NCI-H1092 treated with DMSO at 0.1 percent for 48 hours (cell line): ENCODE results near the gene ARHGAP10.
"Not testable (repeated sequence)": the region's sequence is repeated elsewhere in the genome, so short reads cannot be mapped to it uniquely, and the experiment has no call there.

Experiments used
- DNase-seq: peaks from one replicate; lab custom pipeline; 2025; lab: John Stamatoyannopoulos, UW

The ARHGAP10 gene

DNA sequence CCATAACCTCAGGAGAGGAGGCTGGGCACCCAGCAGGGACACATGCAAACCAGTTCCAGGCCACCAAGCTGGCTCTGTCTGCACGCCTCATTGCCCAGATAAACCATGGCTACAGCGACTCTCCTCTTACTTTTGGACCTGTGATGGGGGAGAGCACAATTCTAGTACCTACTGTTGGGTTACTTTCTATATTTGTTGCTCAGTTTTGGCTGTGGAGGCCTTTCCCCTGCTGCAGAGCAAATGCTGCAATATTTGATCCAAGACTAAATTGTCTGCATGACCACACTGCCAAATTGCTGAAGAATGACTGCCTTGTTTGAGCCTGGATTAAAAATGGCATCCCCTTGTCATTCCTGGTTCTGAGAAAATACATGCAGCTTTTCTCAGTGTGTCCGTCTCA is 253.5 kb downstream of the ARHGAP10 start:
- DNase-seq, result no peak

DNA sequence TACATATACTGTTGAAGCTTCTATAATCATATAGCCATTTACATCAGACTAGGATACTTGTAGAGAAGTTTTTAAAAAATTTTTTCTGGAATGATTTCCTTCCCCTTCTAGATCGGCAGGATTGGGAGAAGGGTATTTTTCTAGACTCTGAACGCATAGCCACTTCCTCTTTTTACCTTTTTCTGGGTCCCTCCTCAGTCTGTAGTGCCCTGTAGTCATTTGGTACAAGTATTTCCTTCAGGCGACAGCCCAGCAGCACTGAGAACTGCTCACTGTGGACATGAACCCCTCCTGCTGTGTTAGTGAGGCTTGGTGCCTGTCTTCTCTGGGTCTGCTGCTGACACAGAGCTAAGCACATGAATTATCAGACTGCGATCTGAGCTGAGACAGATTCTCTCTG is 255.4 kb downstream of the ARHGAP10 start:
- no peak for DNase-seq

DNA sequence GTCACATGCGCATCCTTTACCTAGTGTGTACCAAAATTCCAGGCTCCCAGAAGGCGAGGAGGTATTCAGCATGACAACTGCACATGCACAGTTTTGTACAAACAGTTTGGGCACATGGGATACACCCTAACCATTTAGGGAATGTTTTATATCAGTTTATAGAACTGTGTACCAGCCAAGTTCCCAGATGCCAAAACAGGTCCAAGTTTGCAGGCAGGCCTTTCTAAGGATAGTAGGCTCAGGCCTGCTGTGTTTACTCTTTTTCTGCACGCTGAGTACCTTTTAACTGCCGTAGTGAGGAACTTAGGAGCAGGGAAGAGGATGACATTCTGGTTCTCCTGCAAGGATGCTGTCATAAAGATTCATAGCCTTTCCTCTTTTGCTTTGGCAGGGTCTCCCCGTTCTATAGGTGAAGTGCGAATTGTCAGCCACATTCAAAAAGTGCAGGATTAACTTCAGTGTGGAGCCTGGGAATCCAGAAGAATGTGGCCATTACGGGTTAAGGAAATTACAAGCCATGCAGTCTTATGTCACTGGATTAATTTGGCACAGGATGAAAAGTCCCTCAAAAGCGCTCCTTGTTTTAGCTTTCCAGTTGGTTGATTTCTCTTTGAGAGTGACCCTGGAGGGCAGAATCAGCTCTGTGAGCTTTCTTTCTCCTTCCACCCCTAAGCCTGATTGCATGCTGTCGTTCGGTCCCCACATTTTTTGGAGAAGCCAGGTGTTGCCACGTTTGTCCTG is 259.8 kb downstream of the ARHGAP10 start:
- DNase-seq, result no peak

DNA sequence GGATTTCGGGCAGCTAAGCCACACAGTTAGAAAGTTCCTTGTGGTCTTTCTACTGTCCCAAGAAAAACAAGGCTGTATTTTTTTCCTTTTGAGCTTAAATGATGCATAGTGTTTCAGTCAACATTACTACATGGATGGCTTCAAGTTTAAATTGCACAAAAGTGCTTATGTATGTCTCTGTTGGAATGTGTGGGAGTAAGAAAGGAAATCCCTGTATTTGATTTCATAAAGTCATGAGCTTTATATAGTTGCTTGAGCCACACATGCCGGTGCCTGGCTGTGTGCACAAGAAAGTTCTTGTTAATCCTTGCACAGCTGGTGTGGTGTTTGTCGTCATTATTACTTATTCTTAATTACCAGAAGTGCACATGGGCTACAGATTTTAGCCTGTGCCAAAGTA is 262.2 kb downstream of the ARHGAP10 start:
- no peak for DNase-seq

DNA sequence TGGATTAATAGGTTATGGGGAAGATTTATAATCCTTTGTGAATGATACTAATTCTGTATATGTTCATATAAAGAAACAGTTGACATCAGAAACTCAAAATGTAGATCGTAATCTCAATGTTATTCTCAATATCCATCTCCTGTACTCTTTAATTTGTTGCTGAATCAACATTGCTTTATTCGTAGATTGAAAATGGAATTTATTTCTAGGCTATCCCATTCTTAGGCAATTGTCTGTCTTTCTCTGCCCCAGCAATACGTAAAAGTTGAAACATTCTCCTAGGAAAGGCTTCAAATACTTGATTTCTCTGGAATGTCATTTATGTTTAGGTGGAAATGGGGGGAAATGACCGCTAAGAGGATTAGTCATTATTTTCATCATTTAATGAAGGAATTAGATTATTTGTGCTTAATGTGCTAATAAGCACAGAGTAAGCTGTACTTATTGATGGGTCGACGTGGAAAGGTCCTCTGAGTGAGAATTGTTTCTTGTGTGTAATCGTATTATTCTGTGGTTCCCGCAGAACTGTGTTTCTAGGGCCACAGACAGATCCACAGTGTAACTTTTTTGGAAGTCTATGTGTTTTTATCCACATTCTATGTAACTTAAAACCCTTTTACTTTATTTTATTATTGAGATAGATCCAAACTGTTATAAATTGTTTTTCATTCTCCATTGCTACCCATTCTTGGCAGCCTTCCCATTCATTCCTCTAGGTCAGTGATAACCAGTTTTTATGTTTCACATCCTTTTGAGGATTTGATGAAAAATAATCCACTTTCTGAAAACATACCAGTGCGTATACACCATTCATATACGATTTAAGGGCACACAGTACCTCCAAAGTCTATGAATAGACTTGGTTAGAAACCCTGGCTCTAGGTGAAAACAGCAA is 262.9 kb downstream of the ARHGAP10 start:
- no peak for DNase-seq

DNA sequence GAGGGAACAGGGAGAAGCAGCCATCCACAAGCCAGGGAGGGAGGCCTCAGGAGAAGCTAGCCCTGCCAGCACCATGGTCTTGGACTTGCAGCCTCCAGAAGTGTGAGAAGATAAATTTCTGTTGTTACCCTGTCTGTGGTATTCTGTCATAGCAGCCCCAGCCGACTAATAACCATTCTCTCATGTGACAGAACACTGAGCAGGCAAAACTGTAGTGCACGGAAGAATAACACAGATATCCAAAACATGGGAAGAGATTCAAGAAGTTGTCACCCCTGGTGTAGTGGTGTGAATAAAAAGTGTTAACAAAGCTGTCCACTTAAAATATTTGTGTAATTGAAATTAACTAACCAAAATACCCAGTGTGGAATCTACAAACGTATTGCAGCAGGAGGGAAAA is 265.0 kb downstream of the ARHGAP10 start:
- no peak for DNase-seq

DNA sequence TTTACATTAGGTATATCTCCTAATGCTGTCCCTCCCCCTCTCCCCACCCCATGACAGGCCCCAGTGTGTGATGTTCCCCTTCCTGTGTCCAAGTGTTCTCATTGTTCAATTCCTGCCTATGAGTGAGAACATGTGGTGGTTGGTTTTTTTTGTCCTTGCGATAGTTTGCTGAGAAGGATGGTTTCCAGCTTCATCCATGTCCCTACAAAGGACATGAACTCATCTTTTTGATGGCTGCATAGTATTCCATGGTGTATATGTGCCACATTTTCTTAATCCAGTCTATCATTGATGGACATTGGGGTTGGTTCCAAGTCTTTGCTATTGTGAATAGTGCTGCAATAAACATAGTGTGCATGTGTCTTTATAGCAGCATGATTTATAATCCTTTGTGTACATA is 268.1 kb downstream of the ARHGAP10 start:
- not testable (repeated sequence) for DNase-seq

DNA sequence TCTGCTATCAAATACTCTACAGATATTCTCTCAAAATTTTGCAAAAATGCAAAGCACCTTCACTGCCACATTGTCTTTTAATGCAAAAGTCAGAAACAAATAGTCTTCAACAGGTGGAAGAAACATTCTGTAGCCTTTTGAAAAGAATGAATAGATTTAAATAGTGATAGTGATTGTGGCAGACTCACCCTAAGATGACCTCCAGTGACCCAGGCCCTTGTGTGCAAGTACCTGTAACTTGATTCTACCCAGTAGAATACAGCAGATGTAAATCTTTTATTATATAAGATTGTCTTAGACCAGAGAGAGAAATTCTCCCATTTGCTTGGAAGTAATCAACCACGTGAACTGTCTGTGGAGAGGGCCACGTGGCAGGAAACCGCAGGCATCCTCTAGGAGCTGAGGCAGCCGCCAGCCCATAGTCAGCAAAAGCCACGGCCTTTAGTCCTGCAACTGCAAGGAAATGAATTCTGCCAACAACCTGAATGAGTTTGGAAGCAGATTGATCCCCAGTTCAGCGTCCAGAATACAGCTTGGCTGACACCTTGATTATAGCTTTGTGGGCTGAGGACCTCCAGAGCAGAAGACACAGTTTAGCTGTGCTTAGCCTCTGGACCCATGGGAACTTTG is 272.5 kb downstream of the ARHGAP10 start:
- no peak for DNase-seq

DNA sequence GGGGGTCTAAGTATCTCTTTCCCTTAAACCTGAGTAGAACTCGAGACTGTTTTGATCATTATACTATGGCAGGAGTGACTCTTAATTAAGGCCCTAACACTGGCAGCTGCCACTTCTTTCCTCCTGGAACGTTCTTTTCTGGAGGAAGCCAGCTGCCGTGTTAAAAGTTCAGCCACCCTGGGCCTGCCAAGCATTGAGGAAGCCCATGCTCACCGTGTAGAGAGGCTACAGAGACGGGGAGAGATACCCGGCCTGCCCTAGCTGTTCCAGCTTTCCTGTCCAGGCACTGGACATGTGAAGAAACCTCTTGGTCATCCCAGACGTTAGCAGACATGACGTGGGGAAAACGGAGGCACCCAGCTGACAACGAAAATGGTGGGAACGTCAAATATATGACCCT is 274.1 kb downstream of the ARHGAP10 start:
- no peak for DNase-seq

DNA sequence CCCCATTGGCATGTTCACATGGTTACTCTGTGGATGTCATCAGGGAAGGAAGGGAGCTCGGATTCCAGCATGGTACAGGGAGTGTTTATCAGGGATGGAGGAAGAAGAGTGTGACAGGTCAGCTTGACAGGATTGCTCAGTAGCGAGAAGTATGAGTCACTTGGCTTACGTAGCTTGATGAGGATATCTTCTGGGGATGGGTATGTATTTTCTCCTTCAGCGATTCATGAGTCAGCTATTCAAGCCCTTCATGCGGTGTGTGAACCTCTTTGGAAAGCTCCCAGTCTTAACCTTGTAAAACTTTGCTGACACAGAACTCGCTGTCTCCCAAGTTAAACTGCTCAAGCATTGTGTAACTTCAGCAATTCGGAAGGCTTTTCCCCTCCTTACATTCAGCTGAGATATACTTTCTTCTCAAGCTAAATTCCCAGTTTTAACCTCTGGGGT is 275.4 kb downstream of the ARHGAP10 start:
- no peak for DNase-seq

DNA sequence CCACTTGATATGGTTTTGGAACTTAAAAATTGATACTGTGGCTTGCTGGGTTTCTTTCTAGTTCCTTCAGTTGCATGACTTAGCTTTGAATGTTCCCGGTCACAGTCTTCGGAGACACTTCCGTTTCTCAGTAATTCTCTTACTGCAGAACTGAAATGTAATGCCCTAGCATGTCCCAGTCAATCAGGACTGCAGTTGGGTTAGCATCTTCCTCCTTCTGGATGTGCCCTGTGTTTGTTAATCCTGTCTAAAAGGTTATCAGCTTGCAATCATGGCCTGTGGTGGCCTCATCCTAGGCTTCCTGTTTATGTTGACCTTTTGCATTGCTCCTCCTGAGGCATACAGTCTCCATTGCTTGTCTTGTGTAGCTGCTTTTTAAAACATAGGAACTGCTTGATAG is 275.9 kb downstream of the ARHGAP10 start:
- no peak for DNase-seq

DNA sequence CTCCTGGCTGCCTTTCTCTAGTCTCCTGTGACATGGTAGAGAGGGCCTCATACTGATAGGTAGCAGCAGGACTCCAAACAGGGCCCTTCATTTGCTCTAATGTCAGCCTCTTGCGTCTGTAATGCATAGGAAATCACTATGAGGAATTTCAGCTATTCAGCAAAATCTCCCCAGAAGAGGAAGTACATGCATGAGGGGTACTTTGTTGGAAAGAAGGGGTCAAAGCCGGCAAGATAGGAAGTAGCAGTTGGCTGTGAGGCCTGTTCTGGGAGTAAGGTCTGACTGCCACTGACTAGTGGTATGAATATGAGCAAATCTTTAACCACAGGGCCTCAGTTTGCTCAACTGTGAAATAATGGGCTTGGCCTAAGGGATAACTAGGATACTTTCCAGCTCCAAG is 283.2 kb downstream of the ARHGAP10 start:
- no peak for DNase-seq

DNA sequence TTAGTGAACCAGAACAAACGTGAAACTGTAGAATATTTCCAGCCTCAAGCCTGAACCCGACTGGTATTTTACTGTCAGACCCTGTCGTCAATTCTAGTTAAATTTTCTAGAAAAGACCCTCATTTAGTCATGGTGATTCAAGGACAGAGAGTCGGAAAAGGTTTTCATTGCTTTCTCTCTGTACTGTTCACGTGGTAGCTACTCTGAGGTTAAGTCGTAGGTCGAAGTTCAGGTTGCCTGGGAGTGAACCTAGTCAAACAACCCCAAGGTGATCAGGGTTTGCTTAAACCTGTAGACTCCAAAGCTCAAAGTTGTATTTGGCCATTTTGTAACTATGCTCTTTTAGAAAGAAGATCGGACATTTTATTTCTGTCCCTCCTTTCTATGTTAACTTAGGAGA is 283.6 kb downstream of the ARHGAP10 start:
- DNase-seq, result no peak

DNA sequence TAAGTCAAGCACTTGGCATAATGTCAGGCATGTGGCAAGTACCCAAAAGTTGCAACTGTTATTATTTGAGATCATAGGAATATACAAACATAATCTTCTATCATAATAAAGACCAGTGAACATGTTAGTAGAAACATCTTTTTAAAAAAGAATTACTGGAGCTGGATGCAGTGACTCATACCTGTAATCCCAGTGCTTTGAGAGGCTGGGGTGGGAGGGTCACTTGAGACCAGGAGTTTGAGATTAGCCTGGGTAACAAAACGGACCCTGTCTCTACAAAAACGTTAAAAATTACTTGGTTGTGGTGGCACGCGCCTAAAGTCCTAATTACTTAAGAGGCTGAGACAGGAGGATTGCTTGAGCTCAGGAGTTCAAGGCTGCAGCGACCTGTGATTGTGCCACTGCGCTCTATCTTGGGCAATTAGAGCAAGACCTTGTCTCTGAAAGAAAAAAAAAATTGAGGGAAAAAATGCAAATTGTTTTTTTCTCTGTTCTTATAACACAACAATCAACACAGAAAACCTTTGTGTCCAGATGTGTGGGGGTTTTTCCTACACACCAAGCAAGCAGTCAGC is 284.3 kb downstream of the ARHGAP10 start:
- no peak for DNase-seq

DNA sequence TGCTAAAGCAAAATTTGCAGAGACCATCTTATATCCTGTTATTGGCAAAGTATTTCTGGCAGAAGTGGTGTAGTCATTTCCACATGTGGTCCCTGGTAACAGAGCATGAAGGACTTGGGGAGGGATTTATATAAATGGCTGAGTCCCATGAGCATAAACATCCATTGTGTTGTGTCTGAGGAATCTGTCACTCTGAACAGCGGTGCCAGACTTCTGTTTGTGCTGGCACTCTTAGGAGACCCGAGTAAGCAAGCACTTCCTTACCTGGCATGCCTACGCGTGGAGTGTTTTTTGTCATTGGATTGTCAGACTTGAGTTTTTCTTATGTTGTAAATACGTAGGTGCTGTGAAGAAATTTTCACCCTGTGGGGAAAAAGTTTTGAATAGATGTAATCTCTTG is 285.9 kb downstream of the ARHGAP10 start:
- DNase-seq, result no peak

DNA sequence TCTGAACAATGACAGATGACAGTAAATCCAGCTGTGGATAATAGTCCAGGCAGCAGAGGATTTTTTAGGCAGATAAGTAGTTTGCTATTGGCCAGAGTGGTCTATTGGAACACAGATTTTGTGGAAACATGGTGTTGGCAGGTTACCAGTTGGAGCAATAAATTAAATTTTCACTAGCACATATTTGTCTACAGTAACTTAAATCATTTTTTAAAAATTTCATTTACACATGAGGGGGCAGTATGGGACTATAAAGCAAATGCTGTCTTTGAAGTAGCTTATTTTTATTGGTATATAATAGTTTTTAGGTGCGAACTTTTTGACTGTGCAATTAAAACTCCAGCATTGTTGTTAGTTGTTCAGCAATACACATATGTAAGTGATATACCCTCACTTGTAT is 289.8 kb downstream of the ARHGAP10 start:
- DNase-seq, result no peak

DNA sequence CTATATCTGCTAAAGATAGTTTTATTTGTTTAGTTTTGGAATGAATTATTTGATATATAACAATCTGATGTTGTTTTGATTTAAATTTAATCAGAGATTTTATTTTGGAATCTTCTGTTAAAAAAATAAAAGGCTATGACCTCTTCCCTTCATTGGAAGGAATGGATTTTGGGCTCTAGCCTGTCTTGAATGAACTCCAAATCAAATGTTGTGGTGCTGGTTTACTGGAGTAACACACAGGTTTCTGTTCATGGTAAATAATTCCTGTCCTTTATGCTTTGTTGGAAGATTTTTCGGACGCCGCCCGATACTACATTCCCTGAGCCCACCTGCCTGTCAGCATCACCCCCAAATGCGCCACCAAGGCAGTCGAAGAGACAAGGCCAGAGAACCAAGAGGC is 291.1 kb downstream of the ARHGAP10 start:
- DNase-seq, result no peak

DNA sequence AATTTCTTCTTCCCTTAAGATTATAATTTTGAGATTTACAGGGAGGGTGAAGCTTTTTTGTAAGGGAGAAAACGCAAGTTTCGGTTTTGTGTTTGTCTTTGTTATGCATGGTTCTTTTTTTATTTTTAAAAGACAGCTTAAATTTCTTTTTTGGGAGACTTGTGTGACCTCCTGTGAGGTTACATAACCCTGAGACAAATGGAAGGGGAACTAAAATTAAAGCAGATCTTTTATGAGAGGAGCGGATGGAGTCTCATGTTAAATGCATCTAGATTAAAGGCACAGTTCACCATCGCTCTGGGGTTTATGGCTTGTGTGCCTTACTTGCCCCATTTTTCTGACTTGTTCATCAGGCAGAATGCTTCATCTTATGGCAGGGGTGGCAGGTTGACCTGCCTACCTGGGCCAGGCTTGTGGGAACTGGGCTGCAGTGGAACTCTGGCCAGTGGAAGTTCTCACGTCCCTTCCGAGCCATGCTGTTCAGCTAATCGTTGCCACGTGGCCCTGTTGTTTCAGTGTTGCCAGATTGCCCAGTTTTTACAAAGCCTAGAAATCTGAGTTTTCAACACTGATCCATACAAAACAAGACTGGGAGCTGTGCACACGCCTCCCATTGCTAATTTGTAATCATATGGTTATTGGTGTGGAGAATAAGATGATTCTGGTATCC is 291.8 kb downstream of the ARHGAP10 start:
- no peak for DNase-seq

DNA sequence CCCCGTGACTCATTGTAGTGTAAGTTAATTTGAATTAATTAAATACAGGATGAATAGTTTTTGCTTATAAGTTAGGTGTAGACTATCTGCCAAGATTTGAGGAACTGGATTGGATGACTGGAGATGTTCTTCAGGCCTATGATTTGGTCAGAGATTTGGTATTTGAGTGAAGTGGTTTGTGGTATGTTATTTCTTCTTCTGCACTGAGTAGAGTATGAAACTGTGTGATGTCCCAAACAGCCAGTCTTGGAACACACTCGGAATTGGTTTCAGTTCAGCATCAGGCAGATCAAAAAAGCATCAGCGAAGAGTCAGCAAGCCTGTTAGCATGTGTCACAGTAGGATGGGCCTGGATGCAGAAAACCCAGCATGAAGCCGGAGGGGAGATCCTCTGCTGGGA is 294.1 kb downstream of the ARHGAP10 start:
- DNase-seq, result no peak

DNA sequence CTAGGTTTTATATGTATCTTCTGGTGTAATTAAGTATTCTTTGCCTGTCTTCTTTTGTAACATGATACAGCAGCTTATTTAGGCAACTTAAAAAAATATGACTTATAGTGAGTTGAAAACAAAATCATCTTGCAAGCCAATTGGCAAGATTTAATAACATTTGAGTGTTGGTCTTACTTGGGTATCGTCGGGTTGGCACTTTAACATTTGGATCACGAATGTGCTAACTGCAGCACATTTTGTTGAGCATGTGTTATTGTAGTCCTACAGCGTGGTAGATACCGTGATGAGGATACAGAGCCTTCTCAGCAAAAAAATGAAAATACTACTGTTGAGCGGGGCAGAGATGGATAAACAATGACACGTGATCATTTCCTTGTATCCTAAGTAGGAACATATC is 295.3 kb downstream of the ARHGAP10 start:
- no peak for DNase-seq

DNA sequence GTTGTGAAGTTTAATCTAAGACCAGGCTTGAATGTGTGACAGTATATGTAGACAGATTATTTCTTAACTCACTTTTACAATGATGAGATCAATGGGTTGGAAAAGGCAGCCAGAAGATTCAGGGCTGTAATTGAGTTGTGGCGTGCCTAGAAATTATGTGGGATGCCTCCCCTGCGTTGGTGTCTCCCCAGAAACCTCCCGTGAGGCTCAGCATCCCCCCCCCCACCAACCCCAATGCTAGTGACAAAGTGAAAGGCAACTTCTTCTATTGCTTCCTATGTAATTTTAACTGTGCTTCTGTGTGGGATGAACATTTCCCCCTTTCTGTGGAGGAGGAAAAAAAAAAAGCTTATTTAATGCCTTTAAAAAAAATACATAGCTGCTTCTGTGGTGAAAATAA is 297.9 kb downstream of the ARHGAP10 start:
- no peak for DNase-seq
